CD14-positive monocyte (primary cell): ENCODE measurements around the gene DNMT3A. TPM values are rescaled to one million over a fixed set of nuclear protein-coding genes. Genes with fewer than 3 reads are reported as not detected.

Source experiments
- DNase-seq, 3 donors: peaks; one replicate each; pipeline ENCODE4 v3.0.0-alpha.2; 2011 to 2022
- H2AFZ ChIP-seq: 2 replicates; pipeline ENCODE4 v1.6.0; 2012; ENCODE audit warnings: mild to moderate bottlenecking, low read depth, low read length, inconsistent platforms; ENCODE audit not compliant: insufficient read depth, poor library complexity, severe bottlenecking
- H3K27ac ChIP-seq, 2 donors: 1 replicate in 1 of 2; 2 replicates in 1 of 2; pipeline ENCODE4 v1.5.1; 2012 to 2013; ENCODE audit warnings: low read length in 2 of 2, control low read depth in 1 of 2, inconsistent platforms in 1 of 2, low read depth in 1 of 2, mild to moderate bottlenecking in 1 of 2
- H3K27me3 ChIP-seq, 2 donors: one replicate each; pipeline versions ENCODE4 v1.6.0 to v1.6.1; 2011 to 2013; ENCODE audit warnings: low read length in 2 of 2; ENCODE audit not compliant: control insufficient read depth in 2 of 2, insufficient read depth in 2 of 2
- H3K36me3 ChIP-seq, 2 donors: replicated peaks in 1 of 2; 1 replicate in 1 of 2; 2 replicates in 1 of 2; pipeline versions ENCODE4 v1.5.1 to v1.6.1; 2012 to 2013; ENCODE audit warnings: low read length in 2 of 2, control low read depth in 1 of 2, inconsistent platforms in 1 of 2, mild to moderate bottlenecking in 1 of 2; ENCODE audit not compliant: insufficient read depth in 2 of 2, control insufficient read depth in 1 of 2
- H3K4me1 ChIP-seq, 2 donors: 1 replicate in 1 of 2; 2 replicates in 1 of 2; pipeline versions ENCODE4 v1.5.1 to v1.6.1; 2012 to 2013; ENCODE audit warnings: low read length in 2 of 2, control low read depth in 1 of 2, inconsistent platforms in 1 of 2, mild to moderate bottlenecking in 1 of 2, moderate library complexity in 1 of 2; ENCODE audit not compliant: insufficient read depth in 2 of 2, control insufficient read depth in 1 of 2
- H3K4me2 ChIP-seq: replicated peaks from 2 replicates; pipeline ENCODE3; 2012; ENCODE audit warnings: low read length, moderate library complexity, mild to moderate bottlenecking; ENCODE audit not compliant: poor library complexity, severe bottlenecking; ENCODE audit errors: extremely low read depth
- H3K4me3 ChIP-seq, 3 experiments: fragments of 200-600 bp in 1 of 3; sonication (generic) in 1 of 3; replicated peaks in 1 of 3; 1 replicate in 2 of 3; 2 replicates in 1 of 3; pipeline ENCODE4 v1.5.1; 2011 to 2013; ENCODE audit warnings: low read length in 3 of 3, mild to moderate bottlenecking in 3 of 3, control low read depth in 2 of 3, low read depth in 2 of 3, inconsistent platforms in 1 of 3, moderate library complexity in 1 of 3
- H3K79me2 ChIP-seq: 2 replicates; pipeline ENCODE4 v1.6.0; 2012; ENCODE audit warnings: mild to moderate bottlenecking, control low read depth, inconsistent platforms, low read length, moderate library complexity; ENCODE audit not compliant: insufficient read depth
- H3K9ac ChIP-seq: 2 replicates; pipeline ENCODE4 v1.6.0; 2017; ENCODE audit warnings: low read length, mild to moderate bottlenecking; ENCODE audit not compliant: insufficient read depth, poor library complexity, severe bottlenecking
- H3K9me3 ChIP-seq, 2 donors: replicated peaks in 1 of 2; 1 replicate in 1 of 2; 2 replicates in 1 of 2; pipeline versions ENCODE4 v1.5.1 to v1.6.1; 2012 to 2013; ENCODE audit warnings: low read length in 2 of 2, control low read depth in 1 of 2; ENCODE audit not compliant: control insufficient read depth in 1 of 2, insufficient read depth in 1 of 2
- H4K20me1 ChIP-seq: 2 replicates; pipeline ENCODE4 v1.6.0; 2012; ENCODE audit warnings: mild to moderate bottlenecking, low read length, control low read depth, moderate library complexity; ENCODE audit not compliant: insufficient read depth
- H3K27ac Mint-ChIP-seq, 7 donors: one replicate each; pipeline ENCODE4 v1.8.0; 2020; ENCODE audit warnings: mild to moderate bottlenecking in 7 of 7, mixed read lengths in 7 of 7, moderate library complexity in 6 of 7, inconsistent platforms in 2 of 7
- H3K27me3 Mint-ChIP-seq, 3 donors: one replicate each; pipeline ENCODE4 v1.8.0; 2021 to 2022; ENCODE audit warnings: low read depth in 3 of 3, mild to moderate bottlenecking in 3 of 3, mixed read lengths in 3 of 3, moderate library complexity in 3 of 3, inconsistent platforms in 1 of 3
- H3K36me3 Mint-ChIP-seq, 2 donors: one replicate each; pipeline ENCODE4 v1.8.0; 2020; ENCODE audit warnings: mixed read lengths in 2 of 2, inconsistent platforms in 1 of 2, mild to moderate bottlenecking in 1 of 2
- H3K4me1 Mint-ChIP-seq: one replicate; pipeline ENCODE4 v1.8.0; 2020; ENCODE audit warnings: mild to moderate bottlenecking, mixed read lengths
- H3K4me3 Mint-ChIP-seq, 2 donors: one replicate each; pipeline ENCODE4 v1.8.0; 2020; ENCODE audit warnings: mild to moderate bottlenecking in 2 of 2, mixed read lengths in 2 of 2, moderate library complexity in 1 of 2
- H3K9me3 Mint-ChIP-seq, 7 donors: one replicate each; pipeline ENCODE4 v1.8.0; 2020 to 2022; ENCODE audit warnings: mixed read lengths in 7 of 7, mild to moderate bottlenecking in 6 of 7, moderate library complexity in 6 of 7, inconsistent platforms in 2 of 7
- CTCF ChIP-seq: fragments of 200-600 bp; IDR thresholded peaks from one replicate; pipeline ENCODE4 v1.8.0; 2022; ENCODE audit warnings: antibody characterized with exemption, mild to moderate bottlenecking
- WGBS: methylation state at CpG from one replicate; pipeline ENCODE4 v1.1.5; 2013; ENCODE audit warnings: missing lambda C conversion rate; ENCODE audit not compliant: insufficient coverage; 5-methylcytosine and 5-hydroxymethylcytosine counted together
- intact Hi-C, 2 donors: fragments of 100-400 bp; cut with micrococcal nuclease; formaldehyde crosslinking; loops; one replicate each; pipeline versions ENCODE4 v1.15.0 to v1.15.1; 2023
- polyA plus RNA-seq, 3 donors: library from polyadenylated mRNA; depleted of rRNA in 1 of 3; unstranded in 2 of 3; stranded (reverse) in 1 of 3; fragments of 300-500 nt in 2 of 3; fragments of >200 nt in 1 of 3; fragmentation: Illumina TruSeq in 2 of 3; gene quantifications; 1 replicate in 2 of 3; 2 replicates in 1 of 3; pipeline ENCODE4 v1.2.3, GENCODE V29; 2012 to 2021

The DNMT3A gene
- polyA plus RNA-seq, 3 donors: 1.7 to 7.9 (median 2.7) TPM

- H3K4me2 ChIP-seq: no peak overlapping the region
- H2AFZ ChIP-seq: no peak overlapping the region
- no peak for DNase-seq
- no peak overlapping the region for H3K4me3 ChIP-seq
- H3K4me1 ChIP-seq: peaks cover 12 to 19% of the 10 kb centered on the region in 2 donors
- Mint-ChIP-seq H3K36me3 (no peaks in the 10 kb centered on the region), H3K27me3 (peaks cover 2 to 9% (median 7%) of the 10 kb centered on the region in 3 donors), H3K4me3 (no peak overlapping the region), H3K9me3 (peaks cover 0 to 4% (median 0%) of the 10 kb centered on the region in 7 donors), H3K4me1 (peaks cover 13% of the 10 kb centered on the region), H3K27ac (no peak overlapping the region)
- H3K9me3 ChIP-seq: no peaks in the 10 kb centered on the region
- H3K36me3 ChIP-seq: no peaks in the 10 kb centered on the region
- no peaks in the 10 kb centered on the region for H3K27me3 ChIP-seq
- H3K79me2 ChIP-seq: no peaks in the 10 kb centered on the region
- intact Hi-C loops: no loop called here
- no peak for TF ChIP-seq CTCF
- no peak overlapping the region for H3K9ac ChIP-seq
- H4K20me1 ChIP-seq: no peaks in the 10 kb centered on the region
- over 99% methylated on average over 6 of the region's 6 CpGs for WGBS
- H3K27ac ChIP-seq: no peak overlapping the region
Observed at GRCh38 chr2:25358249-25358815, 16.6 kb upstream of the DNMT3A start.

- Histone ChIP-seq H3K9ac (no peak overlapping the region), H3K4me3 (no peak overlapping the region), H3K36me3 (no peaks in the 10 kb centered on the region), H3K9me3 (no peaks in the 10 kb centered on the region), H3K4me1 (no peaks in the 10 kb centered on the region), H2AFZ (no peak overlapping the region), H3K27me3 (no peaks in the 10 kb centered on the region), H4K20me1 (no peaks in the 10 kb centered on the region), H3K79me2 (no peaks in the 10 kb centered on the region), H3K4me2 (no peak overlapping the region), H3K27ac (no peak overlapping the region)
- no peak for TF ChIP-seq CTCF
- Mint-ChIP-seq H3K9me3 (peaks cover 0 to 4% (median 1%) of the 10 kb centered on the region in 7 donors), H3K36me3 (no peaks in the 10 kb centered on the region), H3K4me1 (peaks cover 4% of the 10 kb centered on the region), H3K4me3 (no peak overlapping the region), H3K27me3 (peaks cover 8 to 13% (median 10%) of the 10 kb centered on the region in 3 donors), H3K27ac (no peak overlapping the region)
- DNase-seq: no peak
- WGBS: 93% methylated on average over 2 of the region's 4 CpGs
- intact Hi-C loops: no loop called here
Observed at GRCh38 chr2:25356088-25356487, 14.4 kb upstream of the DNMT3A start.
